Endothelial cell of umbilical vein (primary cell): ENCODE data around the gene PPA2.

Experiments
- EZH2 ChIP-seq: IDR thresholded peaks from 2 replicates; pipeline ENCODE4 v1.6.1; 2012; ENCODE audit warnings: borderline replicate concordance, low read depth, mild to moderate bottlenecking, moderate library complexity, low read length, inconsistent platforms; ENCODE audit not compliant: severe bottlenecking
- FOS ChIP-seq: IDR thresholded peaks from 2 replicates; pipeline ENCODE4 v1.6.1; 2011; ENCODE audit warnings: mild to moderate bottlenecking, low read length, moderate library complexity, borderline replicate concordance; ENCODE audit not compliant: insufficient read depth
- GATA2 ChIP-seq: IDR thresholded peaks from 2 replicates; pipeline ENCODE4 v1.7.0; 2011; ENCODE audit warnings: low read depth, mild to moderate bottlenecking, moderate library complexity, mixed read lengths, low read length; ENCODE audit not compliant: insufficient read length, insufficient read depth
- MYC ChIP-seq: IDR thresholded peaks from one replicate; pipeline ENCODE4 v1.6.1; 2011; ENCODE audit warnings: mild to moderate bottlenecking, low read depth, low read length
- POLR2A ChIP-seq: IDR thresholded peaks from 2 replicates; pipeline ENCODE4 v1.6.1; 2012; ENCODE audit warnings: low read depth, mild to moderate bottlenecking, control low read depth, low read length
- POLR2AphosphoS5 ChIP-seq: IDR thresholded peaks from 2 replicates; pipeline ENCODE4 v1.6.1; 2012; ENCODE audit warnings: low read depth, mild to moderate bottlenecking, control low read depth, low read length, moderate library complexity; ENCODE audit not compliant: insufficient read depth
- TF ChIP-seq, protein P1 (sequence below), 2 donors: IDR thresholded peaks; 1 replicate in 1 of 2; 2 replicates in 1 of 2; pipeline ENCODE4 v1.5.1; 2011; ENCODE audit warnings: low read length in 2 of 2, mild to moderate bottlenecking in 2 of 2, moderate library complexity in 2 of 2, control low read depth in 1 of 2, inconsistent platforms in 1 of 2, low read depth in 1 of 2; ENCODE audit not compliant: insufficient read depth in 1 of 2; ENCODE audit errors: extremely low read depth in 1 of 2
- TF ChIP-seq, protein P2 (sequence below): IDR thresholded peaks from 2 replicates; pipeline ENCODE4 v1.6.1; 2011; ENCODE audit not compliant: insufficient read depth, insufficient read length

DNA sequence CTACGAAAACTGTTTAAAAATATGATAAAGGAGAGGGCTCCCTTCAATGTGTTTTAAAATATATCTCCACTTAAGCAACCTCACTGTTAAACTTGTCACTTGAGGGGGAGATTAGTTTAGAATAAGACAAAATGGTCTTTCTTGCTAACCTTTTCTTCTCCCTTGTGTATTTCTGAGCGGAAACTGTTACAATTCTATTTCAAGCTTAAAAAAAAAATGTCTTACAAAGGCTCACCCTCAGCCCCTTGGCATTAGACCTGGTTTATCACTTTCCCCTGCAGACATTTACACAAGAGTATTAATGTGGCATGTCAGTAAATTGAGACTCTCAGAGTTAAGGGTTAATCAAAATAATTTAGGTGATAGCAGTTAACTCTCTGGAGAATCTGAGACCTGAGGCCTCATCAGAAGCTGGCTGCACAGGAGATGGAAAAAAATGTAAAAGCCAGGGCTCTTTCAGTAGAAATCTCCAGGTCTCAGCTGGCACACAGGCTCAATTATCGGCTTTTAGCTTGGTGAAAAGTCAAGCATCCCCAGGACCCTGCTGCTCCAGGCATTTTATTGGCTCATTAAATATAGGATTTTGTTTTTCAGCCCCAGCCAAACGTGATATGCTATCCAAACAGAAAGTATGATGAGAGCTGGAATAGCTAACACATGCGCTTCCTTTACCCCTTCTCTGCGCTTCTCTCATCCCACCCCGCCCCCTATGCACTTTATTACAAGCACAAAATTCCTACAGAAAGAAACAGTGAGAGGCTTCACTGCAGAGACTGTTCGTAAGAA is 130.5 kb downstream of the PPA2 start:
- TF ChIP-seq, protein P1, sequence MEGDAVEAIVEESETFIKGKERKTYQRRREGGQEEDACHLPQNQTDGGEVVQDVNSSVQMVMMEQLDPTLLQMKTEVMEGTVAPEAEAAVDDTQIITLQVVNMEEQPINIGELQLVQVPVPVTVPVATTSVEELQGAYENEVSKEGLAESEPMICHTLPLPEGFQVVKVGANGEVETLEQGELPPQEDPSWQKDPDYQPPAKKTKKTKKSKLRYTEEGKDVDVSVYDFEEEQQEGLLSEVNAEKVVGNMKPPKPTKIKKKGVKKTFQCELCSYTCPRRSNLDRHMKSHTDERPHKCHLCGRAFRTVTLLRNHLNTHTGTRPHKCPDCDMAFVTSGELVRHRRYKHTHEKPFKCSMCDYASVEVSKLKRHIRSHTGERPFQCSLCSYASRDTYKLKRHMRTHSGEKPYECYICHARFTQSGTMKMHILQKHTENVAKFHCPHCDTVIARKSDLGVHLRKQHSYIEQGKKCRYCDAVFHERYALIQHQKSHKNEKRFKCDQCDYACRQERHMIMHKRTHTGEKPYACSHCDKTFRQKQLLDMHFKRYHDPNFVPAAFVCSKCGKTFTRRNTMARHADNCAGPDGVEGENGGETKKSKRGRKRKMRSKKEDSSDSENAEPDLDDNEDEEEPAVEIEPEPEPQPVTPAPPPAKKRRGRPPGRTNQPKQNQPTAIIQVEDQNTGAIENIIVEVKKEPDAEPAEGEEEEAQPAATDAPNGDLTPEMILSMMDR (IDR thresholded peaks at IDR 0.05; ENCODE audit: extremely low read depth in 1 of 2, insufficient read depth in 1 of 2, low read depth in 1 of 2, low read length in 2 of 2), result no peak
- TF ChIP-seq, protein P2, sequence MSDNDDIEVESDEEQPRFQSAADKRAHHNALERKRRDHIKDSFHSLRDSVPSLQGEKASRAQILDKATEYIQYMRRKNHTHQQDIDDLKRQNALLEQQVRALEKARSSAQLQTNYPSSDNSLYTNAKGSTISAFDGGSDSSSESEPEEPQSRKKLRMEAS, result no peak
- no peak for TF ChIP-seq POLR2A
- TF ChIP-seq FOS, result no peak
- TF ChIP-seq EZH2, result no peak
- no peak for TF ChIP-seq MYC
- no peak for TF ChIP-seq GATA2
- no peak for TF ChIP-seq POLR2AphosphoS5
